Liver (tissue), 9 donors: ENCODE results near the gene NFATC1. TPM values are rescaled to one million over a fixed set of nuclear protein-coding genes. Genes with fewer than 3 reads are reported as not detected.

ENCODE experiments used
- DNase-seq: peaks from one replicate; pipeline ENCODE4 v3.0.0-alpha.2; 2017; ENCODE audit warnings: low spot score
- H3K27ac ChIP-seq, 2 donors: one replicate each; pipeline ENCODE4 v1.7.0; 2013; ENCODE audit warnings: inconsistent platforms in 2 of 2, low read length in 2 of 2, control low read depth in 1 of 2, low read depth in 1 of 2, mild to moderate bottlenecking in 1 of 2
- H3K27me3 ChIP-seq, 4 donors: one replicate each; pipeline versions ENCODE4 v1.6.1 to v1.7.0; 2013; ENCODE audit warnings: low read length in 3 of 4, inconsistent platforms in 1 of 4, mild to moderate bottlenecking in 1 of 4, moderate library complexity in 1 of 4; ENCODE audit not compliant: control insufficient read depth in 4 of 4, insufficient read depth in 4 of 4
- H3K36me3 ChIP-seq, 4 donors: one replicate each; pipeline versions ENCODE4 v1.6.1 to v1.7.0; 2013; ENCODE audit warnings: low read length in 3 of 4, mild to moderate bottlenecking in 3 of 4, low read depth in 1 of 4, moderate library complexity in 1 of 4; ENCODE audit not compliant: control insufficient read depth in 4 of 4, insufficient read depth in 3 of 4
- H3K4me1 ChIP-seq, 4 donors: one replicate each; pipeline versions ENCODE4 v1.6.1 to v1.7.0; 2013; ENCODE audit warnings: low read length in 3 of 4, mild to moderate bottlenecking in 3 of 4, moderate library complexity in 1 of 4; ENCODE audit not compliant: control insufficient read depth in 4 of 4, insufficient read depth in 4 of 4
- H3K4me3 ChIP-seq, 3 donors: one replicate each; pipeline versions ENCODE4 v1.6.1 to v1.7.0; 2013; ENCODE audit warnings: low read length in 3 of 3, control low read depth in 1 of 3, low read depth in 1 of 3, mild to moderate bottlenecking in 1 of 3
- H3K9ac ChIP-seq, 2 donors: one replicate each; pipeline ENCODE4 v1.7.0; 2013; ENCODE audit warnings: low read length in 2 of 2, mild to moderate bottlenecking in 2 of 2, moderate library complexity in 2 of 2, control low read depth in 1 of 2, low read depth in 1 of 2
- H3K9me3 ChIP-seq, 4 donors: one replicate each; pipeline versions ENCODE4 v1.6.1 to v1.7.0; 2013; ENCODE audit warnings: low read length in 3 of 4; ENCODE audit not compliant: control insufficient read depth in 4 of 4
- EGR1 ChIP-seq, 2 donors: IDR thresholded peaks; 2 replicates each; pipeline ENCODE4 v1.6.1; 2016 to 2018; ENCODE audit warnings: antibody characterized with exemption in 2 of 2, low read depth in 2 of 2
- FOXA1 ChIP-seq: IDR thresholded peaks from 2 replicates; pipeline ENCODE4 v1.6.1; 2016; ENCODE audit warnings: antibody characterized with exemption
- FOXA2 ChIP-seq: IDR thresholded peaks from 2 replicates; pipeline ENCODE4 v1.6.1; 2016; ENCODE audit warnings: antibody characterized with exemption
- GABPA ChIP-seq, 2 donors: IDR thresholded peaks in 1 of 2; conservative IDR thresholded peaks in 1 of 2; 2 replicates each; pipeline ENCODE4 v1.6.1; 2016; ENCODE audit warnings: antibody characterized with exemption in 2 of 2, mild to moderate bottlenecking in 1 of 2, moderate library complexity in 1 of 2
- HNF4G ChIP-seq: IDR thresholded peaks from 2 replicates; pipeline ENCODE4 v1.6.1; 2016; ENCODE audit warnings: antibody characterized with exemption
- JUND ChIP-seq, 2 donors: IDR thresholded peaks; 2 replicates each; pipeline ENCODE4 v1.6.1; 2016; ENCODE audit warnings: antibody characterized with exemption in 2 of 2
- NR2F2 ChIP-seq: IDR thresholded peaks from 2 replicates; pipeline ENCODE4 v1.6.1; 2016; ENCODE audit warnings: antibody characterized with exemption
- RXRA ChIP-seq, 2 donors: IDR thresholded peaks; 2 replicates each; pipeline ENCODE4 v1.6.1; 2017 to 2018; ENCODE audit warnings: antibody characterized with exemption in 2 of 2, mild to moderate bottlenecking in 1 of 2
- TAF1 ChIP-seq: conservative IDR thresholded peaks from 2 replicates; pipeline ENCODE4 v1.6.1; 2016; ENCODE audit warnings: antibody characterized with exemption, mild to moderate bottlenecking
- YY1 ChIP-seq: IDR thresholded peaks from 2 replicates; pipeline ENCODE4 v1.6.1; 2016; ENCODE audit warnings: antibody characterized with exemption, mild to moderate bottlenecking
- WGBS: extraction: QIAGEN DNeasy Blood & Tissue Kit; methylation state at CpG from one replicate; pipeline ENCODE4 v1.1.7; 2013; 5-methylcytosine and 5-hydroxymethylcytosine counted together
- polyA plus RNA-seq, 2 donors: library from polyadenylated mRNA; stranded (reverse) in 1 of 2; unstranded in 1 of 2; fragments of 200-250 nt in 1 of 2; fragments of >200 nt in 1 of 2; fragmentation: Nextera tagmentation in 1 of 2; extraction: Ambion mirVana in 1 of 2; gene quantifications; one replicate each; pipeline versions ENCODE4 v1.2.1 to v1.2.3, GENCODE V29; 2013 to 2015
- total RNA-seq, 2 donors: library from RNA; depleted of rRNA; stranded (reverse); fragments of >200 nt; gene quantifications; one replicate each; pipeline ENCODE4 v1.2.3, GENCODE V29; 2014
- TF ChIP-seq, protein P1 (sequence below): IDR thresholded peaks from 2 replicates; pipeline ENCODE4 v1.6.1; 2016; ENCODE audit warnings: antibody characterized with exemption, mild to moderate bottlenecking
- TF ChIP-seq, protein P2 (sequence below): IDR thresholded peaks from 2 replicates; pipeline ENCODE4 v1.6.1; 2016; ENCODE audit warnings: antibody characterized with exemption
- TF ChIP-seq, protein P3 (sequence below): IDR thresholded peaks from 2 replicates; pipeline ENCODE4 v1.6.1; 2016; ENCODE audit warnings: antibody characterized with exemption
- donor health status: healthy.
- donor health status: healthy.
- donor health status: healthy.
- donor health status: healthy.
- donor health status: healthy.

Gene NFATC1
- total and polyA plus RNA-seq, 4 donors, result 0.57 to 2.2 (median 1.3) TPM

DNA sequence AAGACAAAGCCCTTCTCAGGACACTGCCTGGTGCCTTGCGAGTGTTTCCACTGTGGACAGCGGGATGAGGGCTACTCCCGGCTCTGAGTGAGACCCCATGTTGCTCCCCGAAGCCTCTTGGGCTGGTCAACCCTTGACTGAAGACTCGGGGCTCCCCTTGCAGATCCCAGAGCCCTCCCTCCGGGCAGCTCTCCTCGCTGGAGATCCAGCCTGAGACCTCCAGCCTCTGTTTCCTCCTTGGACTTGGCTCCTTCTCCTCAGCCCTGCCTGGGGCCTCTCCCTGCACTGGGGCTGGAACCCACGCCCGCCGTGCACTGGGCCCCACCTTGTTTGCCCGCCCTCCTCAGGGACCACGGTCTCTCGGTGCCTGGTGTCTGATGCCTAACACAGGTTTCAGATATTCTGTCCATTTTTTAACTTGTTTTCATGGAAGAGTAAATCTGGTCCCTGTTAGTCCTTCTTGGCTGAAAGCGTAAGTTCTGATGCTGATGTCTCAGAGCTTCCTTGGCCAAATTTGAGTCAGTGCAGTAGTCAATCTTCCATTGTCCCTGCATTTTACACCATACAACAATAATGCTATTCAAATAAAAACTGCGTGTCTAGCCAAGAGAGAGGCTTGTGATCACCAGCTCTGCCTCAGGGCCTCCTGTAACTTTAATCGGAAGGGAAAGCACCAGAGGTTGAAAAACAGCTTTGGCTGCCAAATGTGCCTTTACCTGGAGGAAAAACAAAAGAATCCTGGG, 144.6 kb downstream of the NFATC1 start:
- TF ChIP-seq HNF4G (no peak), JUND (IDR thresholded peaks at IDR 0.05) (no peak), TAF1 (no peak)
- no peak overlapping the region for H3K4me3 ChIP-seq
- H3K27me3 ChIP-seq, result no peaks in the 10 kb centered on the region
- H3K9me3 ChIP-seq, result peaks cover 0 to 7% (median 1%) of the 10 kb centered on the region in 4 donors
- H3K9ac ChIP-seq, result no peak overlapping the region
- no peaks in the 10 kb centered on the region for H3K4me1 ChIP-seq
- H3K36me3 ChIP-seq, result no peaks in the 10 kb centered on the region
- no peak overlapping the region for H3K27ac ChIP-seq
- WGBS, result 79% methylated on average over 16 of the region's 16 CpGs
- no peak for DNase-seq

DNA sequence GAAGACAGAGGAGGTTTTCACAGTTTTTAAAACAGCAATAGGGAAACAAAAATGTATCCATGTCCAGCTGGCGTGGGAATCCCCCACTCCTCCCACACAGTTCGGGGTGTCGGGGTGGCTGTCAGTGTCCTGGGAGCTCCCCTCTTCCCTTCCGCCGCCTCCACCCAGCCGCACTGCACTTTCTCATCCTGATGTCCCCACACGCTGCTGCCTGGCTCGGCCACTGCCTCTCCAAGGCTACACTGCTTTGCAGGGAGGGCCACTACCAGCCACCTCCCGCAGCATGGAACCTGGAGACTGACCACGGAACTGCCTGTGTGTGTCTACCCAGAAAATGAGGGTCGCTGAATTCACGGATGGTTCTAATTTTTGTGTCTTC, 145.2 kb downstream of the NFATC1 start:
- no peak overlapping the region for H3K4me3 ChIP-seq
- no peak overlapping the region for H3K9ac ChIP-seq
- H3K27me3 ChIP-seq, result no peaks in the 10 kb centered on the region
- TF ChIP-seq GABPA (IDR thresholded peaks at IDR 0.05 in 1 of 2, conservative IDR thresholded peaks at IDR 0.05 in 1 of 2) (no peak), FOXA2 (no peak), EGR1 (IDR thresholded peaks at IDR 0.05; ENCODE audit: low read depth in 2 of 2) (no peak), RXRA (IDR thresholded peaks at IDR 0.05) (no peak), JUND (IDR thresholded peaks at IDR 0.05) (no peak), FOXA1 (no peak), YY1 (no peak), NR2F2 (no peak), HNF4G (no peak)
- TF ChIP-seq, protein P1, sequence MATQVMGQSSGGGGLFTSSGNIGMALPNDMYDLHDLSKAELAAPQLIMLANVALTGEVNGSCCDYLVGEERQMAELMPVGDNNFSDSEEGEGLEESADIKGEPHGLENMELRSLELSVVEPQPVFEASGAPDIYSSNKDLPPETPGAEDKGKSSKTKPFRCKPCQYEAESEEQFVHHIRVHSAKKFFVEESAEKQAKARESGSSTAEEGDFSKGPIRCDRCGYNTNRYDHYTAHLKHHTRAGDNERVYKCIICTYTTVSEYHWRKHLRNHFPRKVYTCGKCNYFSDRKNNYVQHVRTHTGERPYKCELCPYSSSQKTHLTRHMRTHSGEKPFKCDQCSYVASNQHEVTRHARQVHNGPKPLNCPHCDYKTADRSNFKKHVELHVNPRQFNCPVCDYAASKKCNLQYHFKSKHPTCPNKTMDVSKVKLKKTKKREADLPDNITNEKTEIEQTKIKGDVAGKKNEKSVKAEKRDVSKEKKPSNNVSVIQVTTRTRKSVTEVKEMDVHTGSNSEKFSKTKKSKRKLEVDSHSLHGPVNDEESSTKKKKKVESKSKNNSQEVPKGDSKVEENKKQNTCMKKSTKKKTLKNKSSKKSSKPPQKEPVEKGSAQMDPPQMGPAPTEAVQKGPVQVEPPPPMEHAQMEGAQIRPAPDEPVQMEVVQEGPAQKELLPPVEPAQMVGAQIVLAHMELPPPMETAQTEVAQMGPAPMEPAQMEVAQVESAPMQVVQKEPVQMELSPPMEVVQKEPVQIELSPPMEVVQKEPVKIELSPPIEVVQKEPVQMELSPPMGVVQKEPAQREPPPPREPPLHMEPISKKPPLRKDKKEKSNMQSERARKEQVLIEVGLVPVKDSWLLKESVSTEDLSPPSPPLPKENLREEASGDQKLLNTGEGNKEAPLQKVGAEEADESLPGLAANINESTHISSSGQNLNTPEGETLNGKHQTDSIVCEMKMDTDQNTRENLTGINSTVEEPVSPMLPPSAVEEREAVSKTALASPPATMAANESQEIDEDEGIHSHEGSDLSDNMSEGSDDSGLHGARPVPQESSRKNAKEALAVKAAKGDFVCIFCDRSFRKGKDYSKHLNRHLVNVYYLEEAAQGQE, result no peak
- no peaks in the 10 kb centered on the region for H3K36me3 ChIP-seq
- no peak overlapping the region for H3K27ac ChIP-seq
- WGBS, result 83% methylated on average over 12 of the region's 12 CpGs
- H3K9me3 ChIP-seq, result peaks cover 0 to 7% (median 1%) of the 10 kb centered on the region in 4 donors
- no peaks in the 10 kb centered on the region for H3K4me1 ChIP-seq
- no peak for DNase-seq

DNA sequence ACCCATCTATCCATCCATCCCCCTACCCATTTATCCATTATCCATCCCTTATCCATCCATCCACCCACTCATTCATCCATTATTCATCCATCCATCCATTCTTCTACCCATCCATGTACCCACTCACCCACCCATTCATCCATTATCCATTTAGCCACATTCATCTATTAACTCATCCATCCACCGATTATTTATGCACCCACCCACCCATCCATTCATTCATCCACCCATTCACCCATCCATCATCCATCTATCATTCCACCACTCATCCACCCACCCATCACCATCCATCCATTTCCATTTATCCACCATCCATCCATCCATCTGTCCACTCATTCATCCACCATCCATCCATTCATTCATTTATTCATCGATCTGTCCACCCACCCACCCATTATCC, 146.5 kb downstream of the NFATC1 start:
- Histone ChIP-seq H3K27ac (no peak overlapping the region), H3K4me3 (no peak overlapping the region), H3K27me3 (no peaks in the 10 kb centered on the region), H3K36me3 (no peaks in the 10 kb centered on the region), H3K9ac (no peak overlapping the region), H3K9me3 (peaks cover 0 to 7% (median 1%) of the 10 kb centered on the region in 4 donors), H3K4me1 (no peaks in the 10 kb centered on the region)
- TF ChIP-seq, protein P2, sequence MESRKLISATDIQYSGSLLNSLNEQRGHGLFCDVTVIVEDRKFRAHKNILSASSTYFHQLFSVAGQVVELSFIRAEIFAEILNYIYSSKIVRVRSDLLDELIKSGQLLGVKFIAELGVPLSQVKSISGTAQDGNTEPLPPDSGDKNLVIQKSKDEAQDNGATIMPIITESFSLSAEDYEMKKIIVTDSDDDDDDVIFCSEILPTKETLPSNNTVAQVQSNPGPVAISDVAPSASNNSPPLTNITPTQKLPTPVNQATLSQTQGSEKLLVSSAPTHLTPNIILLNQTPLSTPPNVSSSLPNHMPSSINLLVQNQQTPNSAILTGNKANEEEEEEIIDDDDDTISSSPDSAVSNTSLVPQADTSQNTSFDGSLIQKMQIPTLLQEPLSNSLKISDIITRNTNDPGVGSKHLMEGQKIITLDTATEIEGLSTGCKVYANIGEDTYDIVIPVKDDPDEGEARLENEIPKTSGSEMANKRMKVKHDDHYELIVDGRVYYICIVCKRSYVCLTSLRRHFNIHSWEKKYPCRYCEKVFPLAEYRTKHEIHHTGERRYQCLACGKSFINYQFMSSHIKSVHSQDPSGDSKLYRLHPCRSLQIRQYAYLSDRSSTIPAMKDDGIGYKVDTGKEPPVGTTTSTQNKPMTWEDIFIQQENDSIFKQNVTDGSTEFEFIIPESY, result no peak
- no peak for TF ChIP-seq FOXA1
- TF ChIP-seq, protein P3, sequence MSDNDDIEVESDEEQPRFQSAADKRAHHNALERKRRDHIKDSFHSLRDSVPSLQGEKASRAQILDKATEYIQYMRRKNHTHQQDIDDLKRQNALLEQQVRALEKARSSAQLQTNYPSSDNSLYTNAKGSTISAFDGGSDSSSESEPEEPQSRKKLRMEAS, result no peak
- no peak for TF ChIP-seq NR2F2
- TF ChIP-seq HNF4G, result no peak
- no peak for DNase-seq
- 93% methylated on average over 2 of the region's 2 CpGs for WGBS
